Kidney epithelial cell (primary cell): ENCODE data around the gene ATXN1. TPM values are rescaled to one million over a fixed set of nuclear protein-coding genes. Genes with fewer than 3 reads are reported as not detected.

Source experiments
- DNase-seq: peaks from one replicate; pipeline ENCODE4 v3.0.0-alpha.2; 2010; ENCODE audit warnings: low read depth
- H3K27me3 ChIP-seq: 2 replicates; pipeline ENCODE4 v1.6.0; 2011; ENCODE audit warnings: low read length; ENCODE audit not compliant: control insufficient read depth, insufficient read depth
- H3K36me3 ChIP-seq: 2 replicates; pipeline ENCODE4 v1.5.1; 2011; ENCODE audit warnings: low read length; ENCODE audit not compliant: control insufficient read depth, insufficient read depth
- H3K4me3 ChIP-seq: 2 replicates; pipeline ENCODE4 v1.5.1; 2011; ENCODE audit warnings: low read depth, mild to moderate bottlenecking, control low read depth, low read length
- CTCF ChIP-seq: IDR thresholded peaks from 2 replicates; pipeline ENCODE4 v1.5.1; 2011; ENCODE audit warnings: mild to moderate bottlenecking, moderate library complexity, low read length, control low read depth, inconsistent platforms; ENCODE audit not compliant: insufficient read depth, poor library complexity, severe bottlenecking
- total RNA-seq: library from RNA; depleted of rRNA; stranded (reverse); fragments of >200 nt; gene quantifications from 2 replicates; pipeline ENCODE4 v1.2.3, GENCODE V29; 2015

ATXN1 gene
- total RNA-seq, 1 donor from 2014 or later = 12.5 TPM

- TF ChIP-seq CTCF = no peak
- DNase-seq = no peak
- no peak overlapping the region for H3K4me3 ChIP-seq
Measured at GRCh38 chr6:16746812-16747211, 14.4 kb downstream of the ATXN1 start.

GRCh38 chr6:16746401-16746800 is 14.9 kb downstream of the ATXN1 start:
- TF ChIP-seq CTCF = no peak
- no peaks in the 10 kb centered on the region for H3K36me3 ChIP-seq
- no peak for DNase-seq

More at GRCh38 chr6:16746812-16747211, 14.4 kb downstream of the ATXN1 start:
- Histone ChIP-seq H3K27me3 (no peaks in the 10 kb centered on the region), H3K36me3 (no peaks in the 10 kb centered on the region)

GRCh38 chr6:16743664-16744210 is 17.5 kb downstream of the ATXN1 start:
- DNase-seq = no peak
- TF ChIP-seq CTCF = no peak
- H3K36me3 ChIP-seq = no peaks in the 10 kb centered on the region
- H3K27me3 ChIP-seq = no peaks in the 10 kb centered on the region
- H3K4me3 ChIP-seq = no peak overlapping the region

More at GRCh38 chr6:16746401-16746800, 14.9 kb downstream of the ATXN1 start:
- no peaks in the 10 kb centered on the region for H3K27me3 ChIP-seq
- no peak overlapping the region for H3K4me3 ChIP-seq

GRCh38 chr6:16742116-16742515 is 19.1 kb downstream of the ATXN1 start:
- H3K4me3 ChIP-seq = no peak overlapping the region
- no peak for DNase-seq
- H3K36me3 ChIP-seq = no peaks in the 10 kb centered on the region
- no peaks in the 10 kb centered on the region for H3K27me3 ChIP-seq
- no peak for TF ChIP-seq CTCF

GRCh38 chr6:16741112-16742016 is 19.9 kb downstream of the ATXN1 start:
- no peak for TF ChIP-seq CTCF
- peak; percentile 97 for DNase-seq
- no peaks in the 10 kb centered on the region for H3K27me3 ChIP-seq
- H3K4me3 ChIP-seq = no peak overlapping the region
- H3K36me3 ChIP-seq = no peaks in the 10 kb centered on the region

- Histone ChIP-seq H3K4me3 (no peak overlapping the region), H3K27me3 (no peaks in the 10 kb centered on the region), H3K36me3 (no peaks in the 10 kb centered on the region)
- no peak for DNase-seq
- TF ChIP-seq CTCF = no peak
Measured at GRCh38 chr6:16740097-16740496, 21.2 kb downstream of the ATXN1 start.
